Upper lobe of left lung (tissue), 4 donors: Measurements from ENCODE around the gene PCDHA10.

Experiments used
- CTCF ChIP-seq, 6 experiments: fragments of 450-650 bp in 4 of 6; fragments of 200-600 bp in 2 of 6; sonication (generic) in 2 of 6; IDR thresholded peaks; one replicate each; pipeline ENCODE4 v1.5.1; 2016 to 2019; ENCODE audit warnings: antibody characterized with exemption in 6 of 6
- EP300 ChIP-seq, 4 donors: sonication (generic); formaldehyde crosslinking; IDR thresholded peaks; one replicate each; pipeline ENCODE4 v1.5.1; 2017; ENCODE audit warnings: antibody characterized with exemption in 4 of 4, control low read depth in 2 of 4
- POLR2A ChIP-seq, 4 donors: fragments of 450-650 bp; IDR thresholded peaks; one replicate each; pipeline ENCODE4 v1.5.1; 2016 to 2017; ENCODE audit warnings: antibody characterized with exemption in 4 of 4, mild to moderate bottlenecking in 2 of 4
- POLR2AphosphoS5 ChIP-seq, 2 donors: sonication (generic); formaldehyde crosslinking; IDR thresholded peaks; one replicate each; pipeline ENCODE4 v1.5.1; 2017; ENCODE audit warnings: antibody characterized with exemption in 2 of 2

GRCh38 chr5:140869555-140869886 lies 13.8 kb downstream of the PCDHA10 start:
- no peak for TF ChIP-seq POLR2A (IDR thresholded peaks at IDR 0.05)
- no peak for TF ChIP-seq EP300 (IDR thresholded peaks at IDR 0.05)
- no peak for TF ChIP-seq CTCF (IDR thresholded peaks at IDR 0.05)
- no peak for TF ChIP-seq POLR2AphosphoS5 (IDR thresholded peaks at IDR 0.05)
